Astrocyte of the cerebellum (primary cell): ENCODE results near the gene GPR35.

Experiments
- DNase-seq: peaks from one replicate; pipeline ENCODE4 v3.0.0-alpha.2; 2011; ENCODE audit warnings: low read depth
- H3K4me3 ChIP-seq: 2 replicates; pipeline ENCODE4 v1.5.1; 2011; ENCODE audit warnings: mild to moderate bottlenecking, low read depth, low read length, moderate library complexity
- CTCF ChIP-seq: IDR thresholded peaks from 2 replicates; pipeline ENCODE4 v1.5.1; 2012; ENCODE audit warnings: low read length, low read depth, moderate library complexity, mild to moderate bottlenecking; ENCODE audit errors: missing control alignments
- in situ Hi-C: cut with HindIII; loops from 2 replicates; pipeline ENCODE4 v1.10.0; 2017; ENCODE audit warnings: low sequenced_read_pairs

The GPR35 gene

GRCh38 chr2:240635121-240635997, 10.1 kb downstream of the GPR35 start:
- DNase-seq, result no peak
- no peak for TF ChIP-seq CTCF
- no peak overlapping the region for H3K4me3 ChIP-seq
- in situ Hi-C loops, result no loop called here

GRCh38 chr2:240635998-240636547, 10.8 kb downstream of the GPR35 start:
- in situ Hi-C loops, result no loop called here
- no peak for TF ChIP-seq CTCF
- no peak for DNase-seq
- H3K4me3 ChIP-seq, result no peak overlapping the region

- no peak for DNase-seq
- in situ Hi-C loops, result no loop called here
- TF ChIP-seq CTCF, result no peak
- no peak overlapping the region for H3K4me3 ChIP-seq
Measured at GRCh38 chr2:240636563-240637115, 11.4 kb downstream of the GPR35 start.

- no peak overlapping the region for H3K4me3 ChIP-seq
- TF ChIP-seq CTCF, result no peak
- in situ Hi-C loops, result no loop called here
- no peak for DNase-seq
Measured at GRCh38 chr2:240637116-240637900, 12.0 kb downstream of the GPR35 start.

GRCh38 chr2:240637901-240638345, 12.6 kb downstream of the GPR35 start:
- TF ChIP-seq CTCF, result no peak

GRCh38 chr2:240638512-240639160, 13.4 kb downstream of the GPR35 start:
- DNase-seq, result no peak
- in situ Hi-C loops, result no loop called here
- no peak overlapping the region for H3K4me3 ChIP-seq
- TF ChIP-seq CTCF, result no peak

More at GRCh38 chr2:240637901-240638345, 12.6 kb downstream of the GPR35 start:
- DNase-seq, result no peak
- H3K4me3 ChIP-seq, result no peak overlapping the region
- in situ Hi-C loops, result no loop called here
